ENCODE results near the gene MEGF9. TPM values are rescaled to one million over a fixed set of nuclear protein-coding genes. Genes with fewer than 3 reads are reported as not detected.

Gene MEGF9
- total and polyA plus RNA-seq, 2 of the 13 experiments (the other 11 are each of a cell fraction or from before 2014, with no cell fraction given) = 3.1 to 3.3 TPM

DNA sequence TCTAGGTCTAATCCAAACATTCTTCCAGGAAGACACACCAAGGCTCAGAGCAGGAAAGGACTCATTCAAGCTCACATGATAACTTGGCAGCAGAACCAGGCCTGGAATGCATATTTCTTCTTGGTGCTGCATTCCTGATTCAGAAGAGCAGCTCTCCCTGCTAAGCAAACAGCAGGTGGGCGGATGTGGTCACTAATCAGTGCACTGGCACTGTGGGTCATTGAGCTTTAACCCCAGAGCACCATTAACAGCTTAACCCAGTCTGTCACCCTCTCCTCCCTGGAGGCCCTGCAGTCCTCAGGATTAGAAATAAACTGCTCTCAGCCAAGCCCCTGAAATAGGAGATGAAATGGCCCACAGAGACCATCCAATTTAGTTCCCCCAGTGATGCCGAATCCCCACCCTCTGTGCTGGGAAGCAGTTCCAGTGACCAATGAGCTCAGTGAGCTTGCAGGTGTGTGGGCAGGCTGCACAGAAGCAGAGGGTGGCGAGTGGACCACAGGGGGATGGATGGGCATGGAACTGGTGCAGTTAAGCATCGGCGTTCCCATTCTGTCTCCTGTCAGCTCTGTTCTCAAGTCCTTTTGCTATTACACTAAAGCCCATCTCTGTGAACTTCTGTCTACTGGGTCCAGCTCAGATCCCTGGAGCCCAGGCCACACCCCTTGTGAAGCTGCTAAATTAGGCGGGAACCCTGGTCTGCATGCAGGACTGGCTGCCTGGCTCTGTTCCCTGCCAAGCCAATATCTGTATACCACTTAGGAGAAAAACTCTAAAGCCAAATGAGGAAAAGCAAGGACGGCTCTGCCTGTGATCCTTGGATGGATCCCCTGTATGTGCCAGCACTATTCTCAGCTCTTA is 16.6 kb upstream of the MEGF9 start (continued):
- TF ChIP-seq FOXA1 (IDR thresholded peaks at IDR 0.05) = no peak
- peak; percentile 95 for TF ChIP-seq FOXA1 (CRISPR knock-in tag; IDR thresholded peaks at IDR 0.05)
- no peak for TF ChIP-seq SP1 (IDR thresholded peaks at IDR 0.05)
- 0 out of 2 replicates have a peak, but pooled peaks have one; percentile 16 for TF ChIP-seq SP1 (CRISPR knock-in tag; IDR thresholded peaks at IDR 0.05)
- no peak for TF ChIP-seq ZNF441 (CRISPR knock-in tag; IDR thresholded peaks at IDR 0.05; ENCODE audit: borderline replicate concordance)
- no peak for TF ChIP-seq DNMT3B (CRISPR knock-in tag; conservative IDR thresholded peaks at IDR 0.05)
- TF ChIP-seq, protein P1, sequence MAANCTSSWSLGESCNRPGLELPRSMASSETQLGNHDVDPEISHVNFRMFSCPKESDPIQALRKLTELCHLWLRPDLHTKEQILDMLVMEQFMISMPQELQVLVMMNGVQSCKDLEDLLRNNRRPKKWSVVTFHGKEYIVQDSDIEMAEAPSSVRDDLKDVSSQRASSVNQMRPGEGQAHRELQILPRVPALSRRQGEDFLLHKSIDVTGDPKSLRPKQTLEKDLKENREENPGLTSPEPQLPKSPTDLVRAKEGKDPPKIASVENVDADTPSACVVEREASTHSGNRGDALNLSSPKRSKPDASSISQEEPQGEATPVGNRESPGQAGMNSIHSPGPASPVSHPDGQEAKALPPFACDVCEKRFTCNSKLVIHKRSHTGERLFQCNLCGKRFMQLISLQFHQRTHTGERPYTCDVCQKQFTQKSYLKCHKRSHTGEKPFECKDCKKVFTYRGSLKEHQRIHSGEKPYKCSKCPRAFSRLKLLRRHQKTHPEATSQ (CRISPR knock-in tag; IDR thresholded peaks at IDR 0.05; ENCODE audit: borderline replicate concordance) = peak; percentile 65; the same call in 1 of the 2 replicates
- TF ChIP-seq MED13 (CRISPR knock-in tag; IDR thresholded peaks at IDR 0.05) = no peak; the same call in 1 of the 2 replicates
- peak; percentile 77 for TF ChIP-seq GABPB1 (CRISPR knock-in tag; IDR thresholded peaks at IDR 0.05)
- no peak for TF ChIP-seq KLF12 (CRISPR knock-in tag; IDR thresholded peaks at IDR 0.05; ENCODE audit: borderline replicate concordance)
- TF ChIP-seq, protein P2, sequence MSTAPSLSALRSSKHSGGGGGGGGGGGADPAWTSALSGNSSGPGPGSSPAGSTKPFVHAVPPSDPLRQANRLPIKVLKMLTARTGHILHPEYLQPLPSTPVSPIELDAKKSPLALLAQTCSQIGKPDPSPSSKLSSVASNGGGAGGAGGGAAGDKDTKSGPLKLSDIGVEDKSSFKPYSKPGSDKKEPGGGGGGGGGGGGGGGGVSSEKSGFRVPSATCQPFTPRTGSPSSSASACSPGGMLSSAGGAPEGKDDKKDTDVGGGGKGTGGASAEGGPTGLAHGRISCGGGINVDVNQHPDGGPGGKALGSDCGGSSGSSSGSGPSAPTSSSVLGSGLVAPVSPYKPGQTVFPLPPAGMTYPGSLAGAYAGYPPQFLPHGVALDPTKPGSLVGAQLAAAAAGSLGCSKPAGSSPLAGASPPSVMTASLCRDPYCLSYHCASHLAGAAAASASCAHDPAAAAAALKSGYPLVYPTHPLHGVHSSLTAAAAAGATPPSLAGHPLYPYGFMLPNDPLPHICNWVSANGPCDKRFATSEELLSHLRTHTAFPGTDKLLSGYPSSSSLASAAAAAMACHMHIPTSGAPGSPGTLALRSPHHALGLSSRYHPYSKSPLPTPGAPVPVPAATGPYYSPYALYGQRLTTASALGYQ (CRISPR knock-in tag; IDR thresholded peaks at IDR 0.05) = peak; percentile 35; the same call in 1 of the 2 replicates
- TF ChIP-seq ZNF724P (CRISPR knock-in tag; IDR thresholded peaks at IDR 0.05; ENCODE audit: borderline replicate concordance) = no peak
- 0 out of 2 replicates have a peak, but pooled peaks have one; percentile 14 for TF ChIP-seq ZHX2 (IDR thresholded peaks at IDR 0.05; ENCODE audit: low read depth)
- TF ChIP-seq ZHX2 (CRISPR knock-in tag; IDR thresholded peaks at IDR 0.05; ENCODE audit: borderline replicate concordance) = no peak
- no peak; the same call in 1 of the 2 replicates for TF ChIP-seq ZBTB7A (CRISPR knock-in tag; IDR thresholded peaks at IDR 0.05)
- no peak for TF ChIP-seq ZKSCAN1 (IDR thresholded peaks at IDR 0.05; ENCODE audit: low read length)
- TF ChIP-seq ZBTB3 (CRISPR knock-in tag; IDR thresholded peaks at IDR 0.05; ENCODE audit: borderline replicate concordance, low read depth) = 0 out of 2 replicates have a peak, but pooled peaks have one; percentile 50
- TF ChIP-seq RBFOX2 (IDR thresholded peaks at IDR 0.05; ENCODE audit: low read depth, low read length) = no peak
- no peak for TF ChIP-seq ZNF274 (CRISPR knock-in tag; IDR thresholded peaks at IDR 0.05)
- no peak for TF ChIP-seq ZSCAN12 (CRISPR knock-in tag; IDR thresholded peaks at IDR 0.05)
- TF ChIP-seq ZNF614 (CRISPR knock-in tag; IDR thresholded peaks at IDR 0.05; ENCODE audit: borderline replicate concordance) = no peak
- peak; percentile 97 for TF ChIP-seq RCOR2 (CRISPR knock-in tag; IDR thresholded peaks at IDR 0.05)
